Right lobe of liver (tissue), 4 donors: Measurements from ENCODE around the gene IPO13.

Source experiments
- CTCF ChIP-seq, 4 donors: fragments of 200-600 bp in 3 of 4; fragments of 450-650 bp in 1 of 4; IDR thresholded peaks; one replicate each; pipeline versions ENCODE4 v1.5.1 to v1.8.0; 2016 to 2022; ENCODE audit warnings: antibody characterized with exemption in 4 of 4, mild to moderate bottlenecking in 2 of 4
- POLR2A ChIP-seq: fragments of 450-650 bp; IDR thresholded peaks from one replicate; pipeline ENCODE4 v1.6.1; 2017; ENCODE audit warnings: antibody characterized with exemption, mild to moderate bottlenecking
- donor health status: DM: no; HTN: no; CAD: no.
- donor health status: DM: no; HTN: no; CAD: no.
- donor health status: DM: no; HTN: yes; CAD: no.

GRCh38 chr1:43938383-43938782 lies 8.4 kb upstream of the IPO13 start:
- TF ChIP-seq POLR2A (no peak), CTCF (IDR thresholded peaks at IDR 0.05) (no peak)
